Measurements from ENCODE around the gene C1orf105.
"Not testable (repeated sequence)": the region's sequence is repeated elsewhere in the genome, so short reads cannot be mapped to it uniquely, and the experiment has no call there.

C1orf105 gene

GRCh38 chr1:172429331-172430127 is 9.0 kb downstream of the C1orf105 start:
- peak; percentile 69 for DNase-seq (ENCODE audit: low spot score)

- DNase-seq (ENCODE audit: low spot score) = no peak
Observed at GRCh38 chr1:172430128-172430454, 9.6 kb downstream of the C1orf105 start.

GRCh38 chr1:172431204-172431603 is 10.7 kb downstream of the C1orf105 start:
- no peak for DNase-seq (ENCODE audit: low spot score)

- no peak for DNase-seq (ENCODE audit: low spot score)
Observed at GRCh38 chr1:172431721-172432192, 11.3 kb downstream of the C1orf105 start.

GRCh38 chr1:172437183-172437582 is 16.7 kb downstream of the C1orf105 start:
- not testable (repeated sequence) for DNase-seq (ENCODE audit: low spot score)

- no peak for DNase-seq (ENCODE audit: low spot score)
Observed at GRCh38 chr1:172442404-172442803, 21.9 kb downstream of the C1orf105 start.

GRCh38 chr1:172442843-172443565 is 22.5 kb downstream of the C1orf105 start:
- no peak for DNase-seq (ENCODE audit: low spot score)

- peak; percentile 97 for DNase-seq (ENCODE audit: low spot score)
Observed at GRCh38 chr1:172443666-172444453, 23.4 kb downstream of the C1orf105 start, which contains the start of gene PIGC. PIGC (minus strand) TSS chr1:172444069; CDS start chr1:172442622, 1,447 bp downstream.

GRCh38 chr1:172446547-172446946 is 26.1 kb downstream of the C1orf105 start:
- no peak for DNase-seq (ENCODE audit: low spot score)

GRCh38 chr1:172447641-172448040 is 27.2 kb downstream of the C1orf105 start:
- DNase-seq (ENCODE audit: low spot score) = no peak

- no peak for DNase-seq (ENCODE audit: low spot score)
Observed at GRCh38 chr1:172448995-172449584, 28.6 kb downstream of the C1orf105 start.

GRCh38 chr1:172449585-172450523 is 29.4 kb downstream of the C1orf105 start:
- DNase-seq (ENCODE audit: low spot score) = peak; percentile 86

- no peak for DNase-seq (ENCODE audit: low spot score)
Observed at GRCh38 chr1:172450524-172450885, 30.0 kb downstream of the C1orf105 start.

GRCh38 chr1:172451002-172451443 is 30.5 kb downstream of the C1orf105 start:
- DNase-seq (ENCODE audit: low spot score) = no peak

GRCh38 chr1:172452536-172453152 is 32.2 kb downstream of the C1orf105 start:
- DNase-seq (ENCODE audit: low spot score) = no peak

GRCh38 chr1:172453153-172453545 is 32.7 kb downstream of the C1orf105 start:
- DNase-seq (ENCODE audit: low spot score) = no peak

- no peak for DNase-seq (ENCODE audit: low spot score)
Observed at GRCh38 chr1:172453607-172454006, 33.1 kb downstream of the C1orf105 start.

- DNase-seq (ENCODE audit: low spot score) = no peak
Observed at GRCh38 chr1:172455451-172455850, 35.0 kb downstream of the C1orf105 start.

GRCh38 chr1:172456344-172456769 is 35.9 kb downstream of the C1orf105 start:
- no peak for DNase-seq (ENCODE audit: low spot score)

- DNase-seq (ENCODE audit: low spot score) = no peak
Observed at GRCh38 chr1:172457479-172458130, 37.1 kb downstream of the C1orf105 start.
